GM18502 (cell line): ENCODE measurements around the gene HSD11B2.
"Not testable (repeated sequence)": the region's sequence is repeated elsewhere in the genome, so short reads cannot be mapped to it uniquely, and the experiment has no call there.

Experiments
- ATAC-seq: cut with Tn5 transposase; IDR thresholded peaks from one replicate; pipeline ENCODE4 v1.9.1; 2021; ENCODE audit warnings: mild to moderate bottlenecking; ENCODE audit not compliant: unreplicated experiment, poor library complexity

HSD11B2 gene

GRCh38 chr16:67412294-67412693, 18.6 kb upstream of the HSD11B2 start:
- ATAC-seq = no peak

DNA sequence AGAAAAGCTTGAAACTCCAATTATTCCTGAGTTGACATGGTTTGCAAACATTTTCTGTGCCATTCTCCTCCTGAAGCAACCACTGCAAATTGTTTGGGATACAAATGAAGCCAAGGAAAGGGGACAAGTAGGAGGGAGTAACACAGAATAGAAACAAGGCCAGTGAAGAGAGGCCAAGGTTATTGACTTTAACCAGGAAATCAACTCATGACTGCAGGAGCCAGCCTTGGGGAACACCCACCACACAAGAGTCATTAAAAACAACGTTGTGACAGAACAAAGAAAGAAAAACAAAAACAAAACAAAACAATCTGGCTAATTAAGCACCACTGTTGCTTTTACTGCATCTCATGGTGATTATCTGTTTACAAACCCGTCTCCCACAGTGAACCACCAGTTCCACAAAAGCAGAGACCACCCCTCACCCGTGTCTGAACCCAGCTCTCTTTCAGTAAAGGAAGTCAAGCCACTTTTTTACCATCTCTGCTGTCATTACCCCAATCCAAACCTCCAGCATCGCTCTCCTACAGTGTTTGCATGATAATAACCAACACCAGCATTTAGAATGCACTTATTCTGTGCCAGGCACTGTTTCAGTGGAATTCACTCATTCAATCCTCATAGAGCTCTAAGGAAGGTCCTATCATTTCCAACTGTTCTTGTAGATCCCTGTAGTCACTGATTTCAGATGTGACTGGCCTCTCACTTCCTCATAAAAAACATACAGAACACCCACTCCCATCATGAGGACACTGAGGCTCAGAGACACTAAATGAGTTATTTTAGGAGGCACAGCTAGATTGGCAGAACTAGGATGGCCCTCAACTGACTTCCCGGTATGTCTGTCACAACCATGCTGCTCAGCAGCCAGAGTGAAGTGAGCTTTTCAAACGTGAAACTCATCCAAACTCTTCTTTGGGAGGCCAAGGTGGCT, 16.7 kb upstream of the HSD11B2 start:
- no peak for ATAC-seq

DNA sequence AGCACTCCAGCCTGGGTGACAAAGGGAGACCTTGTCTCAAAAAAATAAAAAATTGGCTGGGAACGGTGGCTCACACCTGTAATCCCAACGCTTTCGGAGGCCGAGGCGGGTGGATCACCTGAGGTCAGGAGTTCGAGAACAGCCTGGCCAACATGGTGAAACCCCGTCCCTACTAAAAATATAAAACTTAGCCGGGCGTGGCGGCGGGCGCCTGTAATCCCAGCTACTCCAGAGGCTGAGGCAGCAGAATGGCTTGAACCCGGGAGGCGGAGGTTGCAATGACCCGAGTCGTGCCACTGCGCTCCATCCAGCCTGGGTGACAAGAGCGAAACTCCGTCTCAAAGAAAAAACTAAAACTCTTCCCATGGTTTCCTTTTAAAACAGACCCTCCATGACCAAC, 15.5 kb upstream of the HSD11B2 start:
- not testable (repeated sequence) for ATAC-seq

DNA sequence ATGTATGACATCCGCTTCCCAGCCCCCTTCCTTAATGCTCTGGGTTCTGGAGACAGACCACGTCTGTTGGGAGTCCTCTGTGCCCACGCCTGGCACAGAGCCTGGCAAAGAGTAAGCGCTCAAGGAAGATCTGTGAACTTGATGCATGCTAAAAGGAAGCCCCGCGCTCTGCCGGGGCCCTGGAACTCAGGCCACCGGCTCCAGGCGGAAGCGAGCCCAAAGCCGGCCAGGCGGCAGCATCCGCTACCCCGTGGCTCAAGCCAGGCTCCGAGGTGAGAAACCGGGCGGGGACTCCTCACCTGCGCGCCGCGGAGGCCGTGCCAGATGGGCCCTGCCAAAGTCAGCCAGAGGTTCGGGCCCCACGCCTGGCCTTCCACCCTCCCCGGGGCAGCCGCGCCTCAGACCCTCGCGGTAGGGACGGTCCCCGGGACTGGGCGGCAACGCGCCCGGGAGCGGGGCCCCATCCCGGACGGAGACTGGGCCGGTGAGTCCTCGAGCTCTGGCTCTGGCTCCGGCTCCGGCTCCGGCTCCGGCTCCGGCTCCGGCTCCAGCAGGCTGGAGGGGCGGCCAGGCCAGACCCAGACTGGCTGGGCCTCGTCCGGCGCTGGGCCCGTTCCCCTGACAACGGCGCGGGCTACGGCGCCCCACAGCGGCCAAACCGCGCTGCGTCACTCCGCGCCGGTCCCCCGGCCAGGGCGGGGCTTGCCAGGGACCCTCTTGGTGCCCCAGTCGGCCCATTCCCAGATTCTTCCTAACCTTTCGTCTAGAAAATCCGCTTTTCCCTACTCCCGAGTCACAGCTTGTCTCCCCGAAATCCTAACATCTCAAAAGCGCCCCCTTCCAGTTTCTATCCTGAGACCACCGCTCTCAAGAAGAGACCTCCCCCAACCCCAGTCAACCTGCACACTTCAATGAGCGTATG, 14.8 kb upstream of the HSD11B2 start, which contains the start of gene ZDHHC1:
Gene ZDHHC1 (minus strand): TSS at position 606 of the 922 bp plus-strand sequence. CDS start 8,702 bp downstream, outside the sequence.
- peak; percentile 61 for ATAC-seq

GRCh38 chr16:67417333-67418061, 13.4 kb upstream of the HSD11B2 start:
- no peak for ATAC-seq

GRCh38 chr16:67419502-67419901, 11.4 kb upstream of the HSD11B2 start:
- no peak for ATAC-seq

GRCh38 chr16:67419931-67420330, 11.0 kb upstream of the HSD11B2 start:
- ATAC-seq = no peak

DNA sequence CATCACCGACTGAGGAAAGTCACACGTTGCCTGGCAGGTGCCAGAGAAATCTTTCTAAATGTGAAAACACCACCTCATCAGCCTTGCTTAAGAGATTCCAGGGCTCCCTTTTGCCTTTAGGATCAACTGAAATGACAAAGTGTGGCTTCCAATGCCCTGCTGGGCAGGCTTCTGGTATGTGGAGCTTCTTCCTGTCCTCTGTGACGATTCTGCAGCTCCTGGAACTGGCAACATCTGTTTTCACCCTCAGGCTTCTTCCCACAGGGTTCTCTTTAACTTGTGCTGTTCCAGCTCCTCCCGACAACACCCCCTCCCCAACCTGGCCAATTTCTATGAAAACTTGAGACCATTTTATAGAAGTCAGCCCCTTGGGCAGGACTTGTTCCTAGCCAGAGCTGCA, 9.9 kb upstream of the HSD11B2 start:
- ATAC-seq = no peak

GRCh38 chr16:67423015-67423414, 7.9 kb upstream of the HSD11B2 start:
- ATAC-seq = no peak

DNA sequence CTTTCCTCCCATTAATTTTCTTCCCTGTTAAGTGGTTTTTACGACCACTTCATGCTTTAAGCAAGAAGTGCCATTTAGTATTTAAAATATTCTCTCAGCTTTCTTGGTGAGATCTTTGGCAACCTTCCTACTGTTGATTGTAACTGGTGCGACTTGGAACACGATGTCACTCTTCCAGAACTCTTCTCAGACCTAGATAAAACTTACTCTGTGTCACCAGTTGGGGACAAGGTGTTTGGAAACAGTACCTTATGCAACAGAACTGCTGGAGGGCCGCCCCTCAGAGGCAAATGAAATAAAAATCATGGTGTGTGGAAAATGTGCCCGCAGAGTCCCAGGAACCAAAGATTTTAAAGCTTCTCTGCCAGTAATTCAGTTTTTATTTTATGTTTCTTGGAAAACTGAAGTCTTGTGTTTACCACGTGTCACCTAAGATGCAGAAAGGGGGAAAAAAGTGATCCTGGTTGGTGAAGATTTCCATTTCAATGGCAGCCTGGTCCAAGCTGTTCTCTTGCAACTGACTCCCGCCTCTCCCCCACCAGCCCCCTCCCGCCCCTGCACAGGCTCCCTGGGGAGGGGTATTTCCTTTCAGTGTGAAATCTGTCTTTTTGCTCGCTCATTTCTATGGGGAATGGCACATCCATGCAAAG, 7.2 kb upstream of the HSD11B2 start:
- ATAC-seq = no peak

GRCh38 chr16:67424261-67424615, 6.7 kb upstream of the HSD11B2 start:
- ATAC-seq = no peak

DNA sequence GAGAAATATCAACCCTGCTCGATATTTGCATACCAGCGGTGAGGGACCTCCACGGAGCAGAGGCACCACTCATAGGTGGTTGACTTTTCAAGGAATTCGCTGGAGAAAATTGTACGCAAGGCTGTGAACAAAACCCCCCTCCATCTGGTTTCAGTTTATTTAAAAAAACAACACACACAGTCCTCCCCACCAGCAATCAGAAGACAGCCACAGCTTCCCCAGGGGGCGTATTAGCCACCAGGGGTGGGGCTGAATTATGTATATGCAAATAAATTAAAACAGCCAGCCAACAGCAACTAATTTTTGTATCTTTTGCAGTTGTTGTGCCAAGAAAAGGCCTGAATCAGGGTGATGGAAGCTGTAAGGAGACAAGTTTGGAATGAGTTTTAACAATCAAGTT, 5.9 kb upstream of the HSD11B2 start:
- ATAC-seq = no peak

GRCh38 chr16:67425580-67425979, 5.3 kb upstream of the HSD11B2 start:
- ATAC-seq = no peak

DNA sequence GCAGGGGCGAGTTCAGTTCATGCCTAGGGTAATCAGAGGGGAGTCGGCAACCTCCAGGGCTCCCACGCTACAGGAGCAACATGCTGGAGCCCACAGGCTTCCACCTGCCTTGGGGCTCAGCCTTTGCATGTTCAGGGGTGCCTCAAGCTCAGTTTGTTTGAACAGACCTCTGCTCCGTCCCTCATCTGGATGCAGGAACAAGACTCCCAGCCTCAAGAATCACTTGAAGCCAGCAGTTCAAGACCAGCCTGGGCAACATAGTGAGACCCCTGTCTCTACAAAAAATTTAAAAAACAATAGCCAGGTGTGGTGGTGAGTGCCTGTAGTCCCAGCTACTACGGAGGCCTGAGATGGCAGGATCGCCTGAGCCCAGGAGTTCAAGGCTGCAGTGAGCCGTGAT, 4.9 kb upstream of the HSD11B2 start:
- no peak for ATAC-seq

- ATAC-seq = no peak
These were observed 4.0 kb upstream of the HSD11B2 start for GRCh38 chr16:67426950-67427349.

DNA sequence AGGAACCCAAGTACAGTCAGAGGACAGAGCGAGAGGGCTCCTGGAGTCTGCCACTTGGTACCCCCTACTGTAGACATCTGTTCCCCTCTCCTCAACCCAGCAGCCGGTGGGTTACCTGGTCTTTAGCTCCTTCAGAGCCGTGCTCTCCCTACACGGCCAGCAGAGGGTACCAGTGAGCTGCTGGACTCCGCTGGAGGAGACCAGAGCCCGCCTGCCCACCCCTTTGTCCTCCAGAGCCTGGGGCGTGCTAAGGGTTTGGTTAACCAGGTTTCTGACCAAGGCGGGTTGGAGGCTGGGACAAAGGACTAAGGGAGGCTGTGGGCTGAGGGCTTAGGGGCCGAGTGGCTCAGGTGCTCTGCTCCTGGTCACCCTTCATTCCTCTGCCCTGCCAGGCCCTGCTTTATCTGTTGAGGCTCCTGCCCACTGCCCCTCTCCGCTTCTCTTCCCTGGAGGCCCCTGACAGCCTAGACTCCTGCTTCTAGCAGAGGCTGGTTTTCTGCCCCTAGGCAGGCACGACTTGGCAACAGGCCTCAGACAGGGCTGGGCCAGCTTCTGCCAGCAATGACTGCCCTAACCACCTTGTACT, 2.7 kb upstream of the HSD11B2 start:
- ATAC-seq = no peak

DNA sequence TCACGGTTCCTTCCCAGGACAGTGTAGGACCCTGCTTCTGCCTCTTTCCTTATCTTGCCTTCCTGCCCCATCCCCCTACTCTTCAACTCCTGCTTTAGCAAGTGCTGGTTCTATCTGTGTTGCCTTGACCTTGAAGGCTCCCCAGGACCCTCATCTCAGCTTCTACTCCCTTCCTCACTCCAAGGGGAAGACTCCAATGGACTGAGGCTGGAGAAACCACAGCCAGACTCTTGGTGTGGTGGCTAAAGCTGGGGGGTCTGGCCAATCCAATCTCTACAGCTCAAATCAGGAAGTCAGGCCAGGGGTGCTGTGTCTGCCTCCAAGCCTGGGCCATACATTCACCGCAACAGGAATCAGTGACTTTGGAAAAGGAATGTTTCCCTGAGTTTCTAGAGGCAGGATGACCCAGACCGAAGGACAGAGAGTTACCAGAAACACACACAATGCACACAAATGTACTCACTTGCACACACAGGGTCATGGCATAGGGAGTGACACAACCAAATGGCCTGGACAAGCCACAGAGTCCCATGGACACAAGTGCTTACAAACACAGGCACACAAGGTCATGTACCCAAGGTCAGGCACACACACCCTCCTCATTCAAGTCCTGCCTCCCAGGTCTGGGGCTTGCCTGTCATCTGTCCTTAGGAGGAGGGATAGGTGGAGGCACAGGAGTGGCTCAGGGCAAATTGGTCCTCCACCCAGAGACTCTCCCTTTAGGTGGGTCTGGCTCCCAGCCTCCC, 1.7 kb upstream of the HSD11B2 start:
- ATAC-seq = no peak

DNA sequence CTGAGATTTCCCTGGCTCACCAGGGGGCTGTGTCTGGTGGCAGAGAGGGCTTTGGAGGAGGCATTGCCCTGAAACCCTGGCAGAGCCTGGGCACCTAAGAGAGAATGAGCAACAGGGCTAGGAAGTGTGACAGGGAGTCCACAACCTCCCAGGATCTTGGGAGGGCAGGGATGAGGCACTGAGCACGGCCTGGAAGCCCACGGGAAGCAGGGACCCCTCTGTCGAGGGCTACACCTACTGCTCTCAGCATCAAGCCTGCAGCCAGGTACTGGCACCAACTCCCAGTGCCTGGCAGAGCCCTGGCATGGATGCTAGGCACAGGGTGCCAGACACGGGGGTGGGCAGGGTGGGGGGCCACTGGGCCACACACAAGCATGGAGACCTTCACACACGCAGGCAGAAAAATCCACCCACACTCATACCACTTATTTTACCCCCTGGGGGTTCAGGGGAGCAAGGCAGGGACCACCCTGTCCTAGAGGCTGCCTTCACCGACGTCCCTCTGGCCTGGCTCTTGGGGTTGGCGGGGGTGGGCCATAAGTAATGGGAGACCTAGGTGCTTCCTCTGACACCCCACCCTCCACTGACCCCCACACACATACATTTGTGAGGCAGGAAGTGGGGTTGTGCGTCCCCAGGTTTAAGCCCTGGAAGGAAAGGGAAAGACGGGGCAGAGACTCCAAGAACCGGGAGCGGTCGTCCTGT, 970 bp upstream of the HSD11B2 start:
- ATAC-seq = no peak
